Epidermal melanocyte (primary cell): Measurements from ENCODE around the gene SAMD3.
"Not testable (repeated sequence)": the region's sequence is repeated elsewhere in the genome, so short reads cannot be mapped to it uniquely, and the experiment has no call there.

Experiments
- DNase-seq: peaks from one replicate; pipeline ENCODE4 v3.0.0; 2011; ENCODE audit warnings: low spot score; ENCODE audit not compliant: insufficient read length

Gene SAMD3, protein sequence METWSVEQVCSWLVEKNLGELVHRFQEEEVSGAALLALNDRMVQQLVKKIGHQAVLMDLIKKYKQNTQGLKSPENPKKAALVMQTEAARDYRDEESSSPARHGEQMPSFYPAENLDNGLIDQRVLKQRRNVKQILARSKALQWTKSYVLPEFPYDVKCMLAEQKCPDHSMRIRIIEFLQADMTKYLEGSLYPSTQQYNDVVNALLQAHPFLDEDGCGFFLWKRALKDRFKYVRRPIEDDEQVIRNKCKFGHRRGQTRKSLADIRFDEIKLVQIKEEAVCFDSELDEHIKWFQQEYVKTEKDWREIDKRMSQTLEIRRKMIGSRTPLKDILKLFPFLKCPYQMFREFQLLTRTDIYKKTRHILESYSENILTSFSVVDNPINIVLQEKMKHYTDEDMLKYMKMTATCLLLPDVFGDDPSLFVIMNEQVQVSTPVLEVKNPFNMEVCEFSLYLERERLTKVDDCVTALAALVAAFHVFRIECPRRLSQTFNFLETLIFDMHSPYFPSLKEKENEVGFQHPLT

DNA sequence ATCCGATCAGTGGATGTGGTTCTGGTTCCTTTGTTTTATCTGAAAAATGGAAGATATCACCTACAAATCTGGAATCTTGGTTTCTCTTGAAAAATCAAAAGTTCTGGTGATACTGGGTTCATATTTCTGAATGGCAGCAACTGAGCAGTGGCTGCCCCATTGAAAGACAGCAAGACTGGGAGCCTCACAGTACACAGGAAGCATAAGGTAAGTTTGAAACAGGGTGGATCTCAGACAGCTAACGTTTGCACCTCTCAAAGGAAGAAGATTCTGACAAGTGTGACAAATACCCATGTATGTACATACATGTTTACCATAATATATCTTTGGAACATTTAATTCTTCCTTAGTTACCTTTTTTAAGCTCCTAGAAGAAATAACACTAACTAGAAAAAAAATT, at the start of gene SAMD3:
TSS of gene SAMD3 (minus strand) at position 177 of the 400 bp plus-strand sequence. CDS start 7,678 bp downstream, outside the sequence.
- no peak for DNase-seq

DNA sequence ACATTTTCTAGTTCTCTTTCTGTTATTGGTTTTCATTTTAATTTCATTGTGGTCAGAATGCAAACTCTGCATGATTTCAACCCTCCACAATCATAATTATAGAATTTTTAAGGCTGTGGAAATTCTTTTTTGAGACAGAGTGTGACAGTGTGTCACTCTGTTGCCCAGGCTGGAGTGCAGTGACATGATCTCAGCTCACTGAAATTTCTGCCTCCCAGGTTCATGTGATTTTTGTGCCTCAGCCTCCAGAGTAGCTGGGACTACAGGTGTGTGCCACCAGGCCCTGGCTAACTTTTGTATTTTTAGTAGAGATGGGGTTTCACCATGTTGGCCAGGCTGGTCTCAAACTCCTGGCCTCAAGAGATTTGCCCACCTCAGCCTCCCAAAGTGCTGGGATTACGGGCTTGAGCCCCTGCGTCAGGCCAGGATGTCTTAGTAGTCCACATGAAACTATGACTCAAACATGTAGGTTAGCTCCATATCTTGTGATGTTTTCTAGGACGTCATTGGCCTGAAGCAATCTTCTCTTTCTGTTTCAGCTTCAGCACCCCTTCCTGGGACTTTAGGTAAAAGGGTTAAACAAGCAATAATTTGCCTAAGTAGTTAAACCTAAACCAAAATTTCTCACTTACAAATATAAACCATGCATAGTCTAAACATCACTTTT, 47.4 kb upstream of the SAMD3 start:
- DNase-seq = no peak

DNA sequence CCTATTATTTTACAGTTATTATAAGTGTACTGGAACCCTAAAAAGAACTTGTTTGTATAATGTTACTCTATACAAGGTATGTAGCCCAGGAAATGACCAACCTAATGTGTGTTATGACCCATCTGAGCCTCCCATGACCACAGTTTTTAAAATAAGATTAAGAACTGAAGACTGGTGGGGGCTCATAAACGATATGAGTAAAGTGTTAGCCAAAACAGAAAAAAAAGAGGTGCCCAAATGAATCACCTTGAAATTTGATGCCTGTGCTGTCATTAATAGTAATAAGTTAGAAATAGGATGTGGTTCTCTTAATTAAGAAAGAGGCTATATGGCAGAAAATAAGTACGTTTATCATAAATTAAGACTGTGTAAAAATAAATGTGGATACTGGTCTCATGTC, 42.8 kb upstream of the SAMD3 start:
- DNase-seq = not testable (repeated sequence)

DNA sequence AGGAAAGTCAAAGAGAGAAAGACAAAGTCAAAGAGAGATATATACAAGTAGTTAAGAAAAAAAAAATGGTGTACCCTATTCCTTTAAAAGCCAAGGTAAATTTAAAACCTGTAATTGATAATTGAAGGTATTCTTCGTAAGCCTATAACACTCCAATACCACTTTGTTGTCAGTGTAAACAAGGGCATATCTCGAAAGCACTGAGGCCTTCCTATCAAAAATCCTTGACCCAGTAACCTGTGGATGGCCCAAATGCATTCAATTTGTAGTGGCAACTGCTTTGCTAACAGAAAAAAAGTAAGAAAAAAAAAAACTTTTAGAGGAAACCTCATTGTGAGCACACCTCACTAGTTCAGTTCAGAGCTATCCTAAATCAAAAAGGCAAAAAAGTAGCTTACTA, 39.3 kb upstream of the SAMD3 start:
- DNase-seq = no peak

DNA sequence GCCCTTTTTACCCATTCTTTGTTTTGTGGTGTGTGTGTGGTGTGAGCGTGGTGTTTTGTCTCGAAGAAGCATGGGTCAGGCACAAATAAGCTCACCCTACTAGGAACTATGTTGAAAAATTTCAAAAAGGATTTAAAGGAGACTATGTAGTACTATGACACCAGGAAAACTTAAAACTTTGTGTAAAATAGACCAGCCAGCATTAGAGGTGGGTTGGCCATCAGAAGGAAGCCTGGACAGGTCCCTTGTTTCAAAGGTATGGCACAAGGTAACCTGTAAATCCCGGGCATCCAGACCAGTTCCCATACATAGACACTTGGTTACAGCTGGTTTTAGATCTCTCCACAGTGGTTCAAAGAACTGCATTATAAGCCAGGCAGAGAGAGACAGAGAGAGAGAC, 38.8 kb upstream of the SAMD3 start:
- not testable (repeated sequence) for DNase-seq

DNA sequence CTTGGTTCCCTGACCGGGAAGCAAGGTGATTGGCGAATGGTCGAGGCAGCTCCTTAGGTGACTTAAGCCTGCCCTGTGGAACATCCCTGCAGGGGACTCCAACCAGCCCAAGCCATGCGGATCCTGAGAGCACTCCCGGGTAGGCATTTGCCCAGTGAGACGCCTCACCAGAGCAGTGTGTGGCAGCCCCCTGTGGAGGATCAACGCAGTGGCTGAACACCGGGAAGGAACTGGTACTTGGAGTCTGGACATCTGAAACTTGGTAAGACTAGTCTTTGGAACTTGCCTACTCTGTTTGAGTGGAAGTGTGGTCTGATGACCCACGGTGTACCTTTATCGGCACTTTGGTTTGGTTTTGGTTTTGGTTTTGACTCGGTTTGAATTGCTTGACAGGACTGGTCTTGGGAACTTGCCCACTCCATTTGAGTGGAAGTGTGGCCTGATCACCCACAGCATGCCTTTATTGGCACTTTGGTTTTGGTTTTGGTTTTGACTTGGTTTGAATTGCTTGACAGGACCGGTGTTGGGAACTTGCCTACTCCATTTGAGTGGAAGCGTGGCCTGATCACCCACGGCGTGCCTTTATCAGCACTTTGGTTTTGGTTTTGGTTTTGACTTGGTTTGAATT, 38.0 kb upstream of the SAMD3 start:
- not testable (repeated sequence) for DNase-seq

- not testable (repeated sequence) for DNase-seq
Observed at GRCh38 chr6:130260050-130260462, 37.3 kb upstream of the SAMD3 start.

DNA sequence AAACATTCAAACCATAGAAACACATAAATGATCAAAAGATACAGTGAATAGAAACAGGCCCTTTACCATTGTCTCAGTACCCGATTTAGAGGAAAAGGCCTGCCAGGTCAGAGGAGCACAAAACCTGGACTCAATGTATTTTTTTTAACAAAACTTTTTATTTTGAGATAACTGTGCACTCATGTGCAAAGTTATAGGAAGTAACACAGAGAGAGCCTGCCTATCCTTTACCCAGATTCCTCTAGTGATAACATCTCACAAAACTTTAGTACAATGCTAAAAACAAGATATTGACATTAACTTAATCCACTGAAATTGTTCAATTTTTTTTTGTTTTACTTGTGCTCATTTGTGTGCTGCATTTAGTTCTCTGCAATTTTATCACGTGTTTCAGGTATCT, 36.8 kb upstream of the SAMD3 start:
- DNase-seq = no peak

DNA sequence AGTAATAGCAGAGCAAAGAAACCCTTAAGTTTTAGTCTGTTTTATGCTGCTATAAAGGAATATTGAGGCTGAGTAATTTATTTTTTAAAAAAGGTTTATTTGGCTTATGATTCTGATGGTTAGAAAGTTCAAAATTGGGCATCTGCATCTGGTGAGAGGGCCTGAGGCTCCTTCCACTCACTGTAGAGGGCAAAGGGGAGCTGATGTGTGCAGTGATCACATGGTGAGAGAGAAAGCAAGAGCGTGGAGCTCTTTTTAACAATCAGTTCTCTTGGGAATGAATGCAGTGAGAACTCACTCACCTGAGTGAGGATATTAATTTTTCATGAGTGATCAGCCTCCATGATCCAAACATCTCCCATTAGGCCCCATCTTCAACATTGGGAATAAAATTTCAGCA, 36.4 kb upstream of the SAMD3 start:
- no peak for DNase-seq

DNA sequence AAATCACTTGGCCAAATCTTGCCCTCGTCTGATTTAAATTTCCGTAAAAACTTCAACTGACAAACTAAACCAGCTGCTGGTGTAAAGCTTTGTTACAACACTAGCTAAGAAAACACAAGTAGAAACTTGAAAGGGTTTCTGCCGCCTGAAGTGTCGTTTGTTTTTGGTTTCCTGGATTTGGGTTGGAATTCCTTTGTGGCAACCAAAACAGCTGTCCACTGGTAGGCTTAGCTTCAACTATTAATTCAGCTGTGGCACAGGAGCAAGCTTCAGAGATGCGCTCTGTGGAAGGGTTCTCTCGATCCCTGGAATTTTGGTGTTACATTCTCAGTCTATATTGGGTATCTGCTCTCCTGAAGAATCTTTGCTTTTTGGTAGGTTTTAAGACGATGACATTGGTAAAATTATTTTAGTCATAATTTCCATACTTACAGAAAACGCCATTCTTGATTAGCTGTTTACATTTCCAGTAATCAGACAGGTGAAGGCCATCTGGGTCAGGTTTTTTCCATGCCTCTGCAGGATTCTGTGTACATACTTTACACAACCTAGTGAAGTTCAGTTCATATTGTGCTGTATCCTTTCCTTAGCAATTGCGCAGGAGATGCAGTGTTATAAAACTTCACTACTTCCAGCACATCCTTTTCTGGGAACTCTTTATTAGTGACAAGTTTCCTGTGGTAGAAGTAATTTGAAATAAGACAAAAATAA, 29.9 kb upstream of the SAMD3 start:
- no peak for DNase-seq

DNA sequence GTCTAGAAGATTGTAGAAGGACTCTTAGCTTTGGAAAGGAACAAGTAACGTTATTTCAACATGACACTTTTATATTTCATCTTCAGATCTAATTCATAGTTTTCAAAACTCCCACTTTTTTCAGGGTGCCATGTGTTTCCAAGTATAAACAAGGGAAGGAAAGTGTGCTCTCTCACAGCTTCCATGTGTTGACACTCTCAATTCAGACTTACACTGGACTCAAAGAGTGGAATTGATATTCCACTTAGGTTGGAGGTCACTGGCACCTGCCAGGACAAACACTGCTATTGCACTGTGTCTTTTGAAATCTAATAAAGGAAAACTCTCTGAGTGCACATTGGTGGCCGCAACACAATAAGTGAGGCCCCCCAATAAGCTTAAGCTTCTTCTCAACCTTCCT, 22.5 kb upstream of the SAMD3 start:
- DNase-seq = no peak

DNA sequence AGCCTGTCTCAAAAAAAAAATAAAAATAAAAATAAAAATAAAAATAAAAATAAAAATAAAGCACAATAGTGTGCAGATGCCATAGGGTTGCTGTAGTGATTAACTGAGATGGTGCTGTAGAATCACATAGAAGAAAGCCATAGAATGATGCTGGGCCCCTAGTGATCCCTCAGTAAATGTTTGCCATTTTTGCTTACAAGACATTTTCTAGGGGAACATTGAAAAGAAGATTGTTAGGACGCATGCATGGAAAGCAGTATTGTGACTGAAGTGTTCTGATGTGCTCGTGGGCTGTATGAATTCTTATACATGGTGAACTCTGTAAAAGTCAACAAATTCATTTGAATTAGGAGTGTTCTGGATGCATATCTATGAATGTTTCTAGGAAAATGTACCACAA, 22.0 kb upstream of the SAMD3 start:
- DNase-seq = no peak

- no peak for DNase-seq
Observed at GRCh38 chr6:130240232-130240631, 17.5 kb upstream of the SAMD3 start.

DNA sequence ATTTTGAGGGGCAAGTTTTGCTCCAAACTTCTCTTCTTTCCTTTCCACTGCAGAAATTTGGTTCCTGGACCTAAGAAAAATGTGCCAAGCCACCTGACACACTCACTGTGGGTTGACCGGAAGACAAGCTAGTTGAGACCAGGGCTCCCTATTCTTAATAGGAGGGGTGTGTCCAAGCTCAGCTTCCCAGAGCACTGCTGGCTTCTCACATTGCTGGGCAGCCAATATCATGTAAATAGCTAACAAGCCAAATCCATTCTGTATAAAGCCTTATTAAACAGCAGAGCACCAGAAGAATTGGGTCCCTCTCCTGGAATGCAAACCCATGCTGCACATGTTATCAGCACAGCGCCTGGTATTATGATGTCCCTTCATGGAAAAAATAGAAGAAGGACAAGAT, 17.0 kb upstream of the SAMD3 start:
- no peak for DNase-seq

- no peak for DNase-seq
Observed at GRCh38 chr6:130233330-130233729, 10.6 kb upstream of the SAMD3 start.

- DNase-seq = not testable (repeated sequence)
Observed at GRCh38 chr6:130230531-130230930, 7.8 kb upstream of the SAMD3 start.

DNA sequence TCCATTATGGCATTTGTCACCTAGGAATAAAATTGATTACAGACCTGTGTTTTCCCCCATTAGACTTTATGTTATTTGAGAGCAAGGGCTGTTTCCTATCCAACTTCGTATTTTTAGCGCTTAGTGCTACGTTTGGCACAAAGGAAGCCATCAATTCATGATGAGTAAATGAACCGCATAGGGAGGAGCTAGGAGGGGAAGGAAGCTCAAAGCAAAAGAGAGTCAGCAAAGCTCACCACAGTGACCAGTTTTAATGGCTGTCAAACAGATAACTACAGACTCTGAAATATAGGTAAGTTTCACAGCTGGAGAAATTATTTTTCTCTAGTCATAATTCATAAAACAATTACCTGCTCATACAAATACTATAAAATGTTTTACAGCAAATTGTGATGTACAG, 6.9 kb upstream of the SAMD3 start:
- DNase-seq = no peak

GRCh38 chr6:130223508-130223907, 757 bp upstream of the SAMD3 start:
- no peak for DNase-seq

- no peak for DNase-seq
Observed at GRCh38 chr6:130218134-130218533, 4.6 kb downstream of the SAMD3 start.

DNA sequence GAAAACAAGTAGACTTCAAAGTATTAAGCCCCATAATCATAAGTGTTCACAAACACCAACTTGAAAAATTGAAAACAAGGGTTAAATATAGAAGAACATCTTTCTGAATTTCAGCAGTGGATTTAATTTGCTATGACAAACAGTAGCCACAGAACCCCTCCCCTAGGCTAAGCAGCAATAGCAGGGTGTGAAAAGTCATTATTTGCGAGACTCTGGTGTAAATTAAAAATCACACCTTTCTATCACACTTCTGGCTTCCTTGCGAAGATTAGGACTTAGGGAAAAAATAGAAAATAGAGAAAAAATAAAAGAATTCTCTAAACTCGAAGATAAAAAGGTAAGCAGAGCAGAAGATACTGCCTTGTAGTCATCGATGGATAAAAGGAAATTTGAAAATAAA, 6.1 kb downstream of the SAMD3 start:
- no peak for DNase-seq

GRCh38 chr6:130215526-130215925, 7.2 kb downstream of the SAMD3 start:
- no peak for DNase-seq
